ENCODE measurements around the gene SKOR2. TPM values are rescaled to one million over a fixed set of nuclear protein-coding genes. Genes with fewer than 3 reads are reported as not detected.

The SKOR2 gene
- total RNA-seq, 4 donors from 2014 or later: not detected

GRCh38 chr18:47260924-47261701 lies 9.7 kb upstream of the SKOR2 start:
- Histone ChIP-seq H3K36me3 (no peaks in the 10 kb centered on the region), H3K27me3 (peaks cover 84 to 92% (median 91%) of the 10 kb centered on the region in 3 donors), H3K27ac (no peak overlapping the region), H3K9me3 (no peaks in the 10 kb centered on the region), H3K4me1 (peaks cover 5 to 10% of the 10 kb centered on the region in 2 donors), H3K4me3 (no peak overlapping the region)
- intact Hi-C loops (cut with DNase I; ENCODE audit: low total_unique reads) (no loop called here), in situ Hi-C loops (cut with MboI; ENCODE audit: low sequenced_read_pairs in 4 of 4) (no loop called here)
- DNase-seq (no peak), ATAC-seq (no peak)
- TF ChIP-seq CTCF (IDR thresholded peaks at IDR 0.05 in 4 of 5, conservative IDR thresholded peaks at IDR 0.05 in 1 of 5): no peak
- no peak for TF ChIP-seq POLR2A (IDR thresholded peaks at IDR 0.05)

GRCh38 chr18:47260120-47260923 lies 8.9 kb upstream of the SKOR2 start:
- TF ChIP-seq POLR2A (IDR thresholded peaks at IDR 0.05): no peak
- TF ChIP-seq CTCF (IDR thresholded peaks at IDR 0.05 in 4 of 5, conservative IDR thresholded peaks at IDR 0.05 in 1 of 5): no peak
- in situ Hi-C loops (cut with MboI; ENCODE audit: low sequenced_read_pairs in 4 of 4) (no loop called here), intact Hi-C loops (cut with DNase I; ENCODE audit: low total_unique reads) (no loop called here)
- H3K4me3 ChIP-seq: no peak overlapping the region
- ATAC-seq (no peak), DNase-seq (no peak)
- no peaks in the 10 kb centered on the region for H3K9me3 ChIP-seq
- H3K4me1 ChIP-seq: peaks cover 5 to 10% of the 10 kb centered on the region in 2 donors
- H3K27me3 ChIP-seq: peaks cover 84 to 94% (median 92%) of the 10 kb centered on the region in 3 donors
- H3K27ac ChIP-seq: no peak overlapping the region
- no peaks in the 10 kb centered on the region for H3K36me3 ChIP-seq

- no peaks in the 10 kb centered on the region for H3K4me1 ChIP-seq
- DNase-seq (no peak), ATAC-seq (no peak)
- TF ChIP-seq POLR2A (IDR thresholded peaks at IDR 0.05): no peak
- H3K27ac ChIP-seq: no peak overlapping the region
- no peaks in the 10 kb centered on the region for H3K36me3 ChIP-seq
- no peak overlapping the region for H3K4me3 ChIP-seq
- in situ Hi-C loops (cut with MboI; ENCODE audit: low sequenced_read_pairs in 4 of 4): no loop called here
- peaks cover 83 to 97% (median 95%) of the 10 kb centered on the region in 3 donors for H3K27me3 ChIP-seq
- no peaks in the 10 kb centered on the region for H3K9me3 ChIP-seq
- intact Hi-C loops (cut with DNase I; ENCODE audit: low total_unique reads): no loop called here
Measured at GRCh38 chr18:47254341-47254939, 3.0 kb upstream of the SKOR2 start.

- peaks cover 87 to 96% (median 94%) of the 10 kb centered on the region in 3 donors for H3K27me3 ChIP-seq
- no peak for ATAC-seq
Measured at GRCh38 chr18:47253101-47253654, 1.7 kb upstream of the SKOR2 start.

More at GRCh38 chr18:47253101-47253654, 1.7 kb upstream of the SKOR2 start:
- intact Hi-C loops (cut with DNase I; ENCODE audit: low total_unique reads): no loop called here
- Histone ChIP-seq H3K4me3 (no peak overlapping the region), H3K27ac (no peak overlapping the region), H3K36me3 (no peaks in the 10 kb centered on the region), H3K4me1 (no peaks in the 10 kb centered on the region), H3K9me3 (peaks cover 0 to 6% (median 0%) of the 10 kb centered on the region in 3 donors)
- in situ Hi-C loops (cut with MboI; ENCODE audit: low sequenced_read_pairs in 4 of 4): no loop called here
- no peak for DNase-seq
- TF ChIP-seq CTCF (IDR thresholded peaks at IDR 0.05 in 4 of 5, conservative IDR thresholded peaks at IDR 0.05 in 1 of 5): no peak
- TF ChIP-seq POLR2A (IDR thresholded peaks at IDR 0.05): no peak
